HG02798 (cell line): ENCODE measurements around the gene ATP1A3.
"Not testable (repeated sequence)": the region's sequence is repeated elsewhere in the genome, so short reads cannot be mapped to it uniquely, and the experiment has no call there.

Experiments
- ATAC-seq: cut with Tn5 transposase; IDR thresholded peaks from one replicate; pipeline ENCODE4 v1.9.1; 2021; ENCODE audit warnings: mild to moderate bottlenecking; ENCODE audit not compliant: unreplicated experiment, poor library complexity

Gene ATP1A3

DNA sequence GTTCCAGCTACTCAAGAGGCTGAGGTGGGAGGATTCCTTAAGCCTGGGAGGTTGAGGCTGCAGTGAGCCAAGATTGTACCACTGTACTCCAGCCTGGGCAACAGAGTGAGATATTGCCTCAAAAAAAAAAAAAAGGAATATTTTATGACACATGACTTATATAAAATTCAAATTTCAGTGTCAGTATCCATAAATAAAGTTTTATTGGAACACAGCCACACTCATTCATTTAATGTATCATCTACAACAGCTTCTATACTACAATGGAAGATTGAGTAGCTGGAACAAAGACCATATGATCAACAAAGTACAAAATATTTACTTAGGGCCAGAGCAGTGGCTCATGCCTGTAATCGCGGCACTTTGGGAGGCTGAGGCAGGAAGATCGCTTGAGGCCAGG is 18.7 kb upstream of the ATP1A3 start:
- not testable (repeated sequence) for ATAC-seq

DNA sequence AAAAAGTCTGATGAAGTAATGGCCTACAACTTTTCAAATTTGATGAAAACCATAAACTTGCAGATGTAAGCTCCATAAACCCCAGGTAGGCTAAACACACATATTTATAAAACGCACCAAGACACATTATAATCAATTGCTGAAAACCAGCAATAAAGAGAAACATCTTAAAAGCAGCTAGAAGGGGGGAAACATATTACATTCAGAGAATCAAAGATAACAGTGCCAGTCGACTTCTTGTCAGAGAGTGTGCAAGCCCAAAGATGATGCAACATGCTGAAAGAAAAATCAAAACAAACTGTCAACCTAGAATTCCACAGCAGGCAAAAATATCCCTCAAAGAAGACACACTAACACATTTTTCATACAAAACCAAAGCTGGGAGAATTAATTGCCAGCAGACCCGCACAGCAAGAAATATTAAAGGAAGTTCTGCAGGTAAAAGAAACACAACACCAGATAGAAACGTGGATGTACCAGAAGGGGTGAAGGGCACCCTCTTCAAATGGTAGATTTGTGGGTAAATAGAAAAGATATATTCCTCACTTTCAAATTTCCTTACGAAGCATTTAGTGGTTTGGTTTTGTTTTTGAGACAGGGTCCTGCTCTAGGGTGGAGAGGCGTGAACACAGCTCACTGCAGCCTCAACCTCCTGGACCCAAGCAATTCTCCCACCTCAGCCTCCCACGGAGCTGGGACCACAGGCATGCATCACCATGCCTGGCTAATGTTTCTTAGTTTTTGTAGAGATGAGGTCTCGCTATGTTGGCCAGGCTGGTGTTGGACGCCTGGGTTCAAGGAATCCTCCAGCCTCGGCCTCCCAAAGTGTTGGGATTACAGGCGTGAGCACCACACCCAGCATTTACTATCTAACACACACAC is 16.5 kb upstream of the ATP1A3 start:
- no peak for ATAC-seq

DNA sequence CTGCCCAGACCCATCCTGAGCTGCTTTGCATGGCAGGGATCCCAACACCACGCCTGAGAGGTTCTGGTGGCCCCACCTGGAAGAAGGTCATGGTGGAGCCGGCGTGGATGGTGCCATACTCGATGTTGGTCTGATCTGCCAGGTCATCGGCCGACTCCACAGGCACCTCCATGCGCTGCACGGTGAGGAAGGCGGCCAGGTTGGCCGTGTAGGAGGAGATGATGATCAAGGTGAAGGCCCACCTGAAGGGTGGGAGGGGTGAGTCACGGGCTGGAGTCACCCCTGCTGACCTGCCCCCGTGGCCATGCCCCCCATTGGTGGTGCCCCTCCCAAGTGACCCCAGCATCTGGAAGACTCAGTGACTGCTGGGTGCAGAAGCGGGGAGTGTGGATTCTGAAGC is 12.5 kb upstream of the ATP1A3 start:
- ATAC-seq: no peak

DNA sequence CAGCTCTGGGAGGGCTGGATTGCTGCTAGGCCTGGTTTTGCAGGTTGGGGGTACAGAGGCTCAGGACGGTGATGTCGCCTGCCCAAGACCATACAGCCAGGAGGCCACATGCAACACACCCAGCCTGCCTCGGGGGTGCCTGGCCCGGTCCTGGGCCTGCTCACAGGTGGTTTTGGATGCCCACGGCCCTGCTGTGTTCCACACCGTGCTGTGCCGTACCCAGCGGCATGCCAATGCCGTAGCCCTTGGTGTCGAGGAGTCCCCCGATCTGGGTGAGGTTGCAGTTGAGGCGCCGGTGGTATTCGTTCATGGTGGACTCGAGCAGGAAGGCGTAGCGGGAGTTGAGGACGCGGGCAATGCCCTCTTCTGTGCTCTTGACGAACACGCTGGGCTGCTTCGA is 11.5 kb upstream of the ATP1A3 start:
- ATAC-seq: no peak

DNA sequence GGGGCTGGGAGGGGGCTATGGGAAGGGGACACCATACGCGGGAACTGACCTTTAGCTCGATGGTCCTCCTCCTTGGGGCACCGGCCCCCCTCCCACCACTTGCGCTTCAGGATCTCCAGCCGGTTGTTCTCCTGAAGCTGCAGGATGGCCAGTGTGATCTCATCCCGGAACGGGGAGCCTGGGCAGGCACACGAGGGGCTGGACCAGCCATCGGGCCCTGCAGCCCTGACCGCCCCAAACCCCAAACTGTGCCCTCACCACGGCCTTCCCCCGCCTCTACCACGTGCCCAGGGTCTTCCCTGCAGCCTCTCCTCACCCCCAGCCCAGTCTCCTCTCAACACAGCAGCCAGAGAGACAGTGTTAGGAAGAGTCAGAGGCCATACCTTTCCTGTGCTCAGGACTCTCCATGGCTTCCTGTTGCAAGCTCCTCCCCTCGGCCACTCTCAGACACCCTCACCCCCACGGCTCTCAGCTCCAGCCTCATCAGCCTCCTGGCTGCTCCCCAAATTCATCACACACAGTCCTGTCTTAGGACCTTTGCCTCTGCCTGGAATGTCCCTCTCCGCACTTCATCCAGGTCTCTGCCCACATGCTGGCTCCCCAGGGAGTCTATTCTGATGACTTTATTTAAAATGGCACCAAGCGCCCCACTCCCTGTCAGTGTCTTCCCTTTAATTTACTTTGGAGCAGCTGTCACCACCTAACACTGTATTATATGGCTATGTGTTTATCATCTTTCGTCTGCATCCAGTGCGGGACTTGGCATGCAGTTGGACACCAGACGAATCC is 9.7 kb upstream of the ATP1A3 start:
- ATAC-seq: no peak

DNA sequence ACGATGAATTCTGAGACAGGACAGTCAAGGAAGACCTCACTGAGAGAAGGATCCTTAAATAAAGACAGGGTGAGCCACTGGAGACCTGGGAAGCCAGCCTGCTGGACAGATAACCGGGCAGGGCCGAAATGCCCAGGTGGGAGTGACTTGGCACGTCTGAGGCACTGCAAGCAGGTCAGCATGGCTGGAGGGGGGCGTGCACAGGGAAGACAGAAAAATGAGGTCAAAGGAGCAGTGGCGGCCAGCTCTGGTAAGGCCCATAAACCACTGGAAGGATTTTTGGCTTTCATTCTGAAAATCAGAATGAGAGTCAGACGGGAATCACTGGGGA is 5.8 kb upstream of the ATP1A3 start:
- no peak for ATAC-seq

DNA sequence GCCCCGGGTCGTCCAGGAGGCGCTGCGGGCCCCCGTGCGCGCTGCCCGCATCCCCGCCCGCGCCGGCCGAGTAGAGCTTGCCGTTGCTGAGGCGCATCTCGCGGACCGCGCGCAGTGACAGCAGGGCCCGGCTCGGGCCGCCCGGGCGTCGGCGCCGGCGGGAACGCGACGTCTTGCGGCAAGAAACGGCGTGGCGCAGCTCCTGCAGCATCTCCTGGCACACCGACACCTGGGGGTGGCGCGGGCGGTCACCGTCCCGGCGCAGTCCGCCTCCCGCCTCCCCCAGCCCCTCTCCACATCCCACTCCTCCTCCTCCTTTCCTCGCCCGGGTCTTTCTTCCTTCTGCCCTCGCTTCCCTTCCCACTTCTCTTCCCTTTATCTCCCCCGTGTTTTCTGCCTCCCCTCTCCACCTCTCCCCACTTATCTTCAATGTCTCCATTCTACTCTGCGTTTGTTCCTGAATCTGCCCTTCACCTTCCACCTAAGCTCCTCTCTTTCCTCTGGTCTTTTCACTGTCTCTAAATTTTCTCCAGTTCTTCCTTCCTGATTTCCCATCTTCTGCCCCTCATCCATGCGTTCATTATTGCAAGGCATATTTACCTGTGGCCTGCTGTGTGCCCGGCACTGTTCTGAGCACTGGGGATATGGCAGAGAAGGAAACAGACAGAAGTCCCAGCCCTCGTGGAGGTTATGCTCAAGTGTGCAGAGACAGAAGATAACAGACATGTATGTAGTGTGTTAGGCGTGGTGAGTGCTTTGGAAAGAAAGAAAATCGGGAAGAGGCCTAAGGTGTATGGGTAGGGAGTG is 5.2 kb upstream of the ATP1A3 start:
- no peak for ATAC-seq

DNA sequence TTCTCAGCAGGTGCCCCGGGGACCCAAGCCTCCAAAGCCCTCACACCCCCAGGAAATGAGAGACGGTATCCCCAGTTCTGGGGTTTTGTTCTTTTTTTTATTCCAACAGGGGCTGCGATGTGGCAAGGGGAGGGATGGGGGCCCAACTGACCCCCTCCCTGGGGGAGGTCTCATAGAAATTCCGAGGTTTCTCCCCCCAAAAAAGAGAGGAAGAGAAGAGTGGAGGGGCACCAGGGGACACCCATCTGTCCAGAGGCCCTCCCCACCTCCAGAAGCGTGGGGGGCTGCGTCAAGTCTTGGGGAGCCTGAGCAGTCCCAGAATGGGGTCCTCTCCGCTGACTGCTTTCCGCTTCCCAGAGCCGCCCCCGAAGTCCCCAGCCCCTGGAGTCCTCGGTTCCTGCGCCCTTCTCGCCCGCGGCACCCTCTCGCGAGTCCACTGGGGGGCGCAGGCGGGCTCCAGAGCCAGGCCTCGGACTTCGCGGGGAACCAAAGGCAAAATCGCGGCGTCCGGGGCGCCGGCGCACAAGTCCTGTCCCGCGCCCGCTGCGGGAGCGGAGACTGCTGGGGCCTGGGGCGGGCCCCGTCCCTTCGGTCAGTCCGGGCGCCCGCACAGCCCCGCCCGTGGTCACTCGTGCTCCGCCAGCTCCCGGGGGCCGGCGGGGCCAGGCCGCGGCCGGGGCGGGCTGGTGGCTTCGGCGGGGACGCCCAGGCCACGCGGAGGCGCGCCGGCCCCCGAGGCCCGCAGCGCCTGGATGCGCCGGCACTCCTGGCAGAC is 4.4 kb upstream of the ATP1A3 start:
- ATAC-seq: no peak

DNA sequence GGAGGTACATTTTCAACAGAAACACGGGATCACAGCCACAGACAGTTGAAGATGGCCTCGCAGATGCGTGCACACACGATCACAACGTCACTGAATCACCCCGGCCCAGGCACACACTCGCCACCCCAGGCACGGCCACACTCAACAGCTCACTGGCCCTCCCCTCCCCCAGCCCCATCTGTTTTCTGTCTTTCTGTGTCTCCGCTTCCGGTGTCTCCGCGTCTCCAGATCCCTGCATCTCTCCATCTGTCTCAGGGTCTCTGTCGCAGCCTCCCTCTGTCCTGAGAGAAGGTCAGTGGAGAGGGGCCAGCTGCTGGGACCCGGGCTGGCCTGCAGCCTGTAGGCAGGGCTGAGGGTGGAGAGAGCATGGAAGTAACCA is 3.8 kb upstream of the ATP1A3 start:
- no peak for ATAC-seq

DNA sequence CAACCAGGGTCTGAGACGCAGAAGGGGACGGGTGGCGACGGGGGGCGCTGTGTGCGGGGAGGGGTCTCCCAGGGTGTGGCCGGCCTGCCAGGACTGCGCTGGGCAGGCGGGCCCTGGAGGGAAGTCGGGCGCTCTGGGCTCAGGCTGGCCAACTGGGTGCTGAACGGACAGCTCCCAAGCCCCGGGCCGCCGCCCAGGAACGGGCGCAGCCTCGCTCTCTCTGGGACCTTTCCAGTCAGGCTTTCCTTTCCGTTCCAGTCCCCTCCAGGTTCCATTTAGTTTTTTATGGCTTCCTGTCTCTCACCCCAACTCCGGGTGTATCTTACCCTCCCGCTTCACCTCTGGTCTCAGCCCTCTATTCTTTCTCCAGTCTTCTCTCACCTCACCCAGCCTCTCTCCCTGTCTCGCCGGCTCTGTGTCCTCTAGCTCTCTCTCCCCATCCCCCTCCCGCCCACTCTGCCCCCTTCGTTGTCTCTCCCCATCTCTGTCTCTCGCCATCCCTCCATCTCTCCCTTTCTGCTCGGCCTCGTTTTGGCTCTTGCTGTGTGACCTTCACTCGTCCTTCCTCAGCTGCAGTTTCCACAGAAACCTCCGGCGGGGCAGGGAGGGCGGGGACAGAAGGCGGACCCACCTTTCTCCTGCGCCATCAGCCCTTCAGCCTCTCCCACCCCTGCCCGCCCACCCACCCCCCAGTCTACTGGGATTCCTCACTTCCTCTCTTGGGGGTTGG is 3.3 kb upstream of the ATP1A3 start:
- ATAC-seq: no peak

DNA sequence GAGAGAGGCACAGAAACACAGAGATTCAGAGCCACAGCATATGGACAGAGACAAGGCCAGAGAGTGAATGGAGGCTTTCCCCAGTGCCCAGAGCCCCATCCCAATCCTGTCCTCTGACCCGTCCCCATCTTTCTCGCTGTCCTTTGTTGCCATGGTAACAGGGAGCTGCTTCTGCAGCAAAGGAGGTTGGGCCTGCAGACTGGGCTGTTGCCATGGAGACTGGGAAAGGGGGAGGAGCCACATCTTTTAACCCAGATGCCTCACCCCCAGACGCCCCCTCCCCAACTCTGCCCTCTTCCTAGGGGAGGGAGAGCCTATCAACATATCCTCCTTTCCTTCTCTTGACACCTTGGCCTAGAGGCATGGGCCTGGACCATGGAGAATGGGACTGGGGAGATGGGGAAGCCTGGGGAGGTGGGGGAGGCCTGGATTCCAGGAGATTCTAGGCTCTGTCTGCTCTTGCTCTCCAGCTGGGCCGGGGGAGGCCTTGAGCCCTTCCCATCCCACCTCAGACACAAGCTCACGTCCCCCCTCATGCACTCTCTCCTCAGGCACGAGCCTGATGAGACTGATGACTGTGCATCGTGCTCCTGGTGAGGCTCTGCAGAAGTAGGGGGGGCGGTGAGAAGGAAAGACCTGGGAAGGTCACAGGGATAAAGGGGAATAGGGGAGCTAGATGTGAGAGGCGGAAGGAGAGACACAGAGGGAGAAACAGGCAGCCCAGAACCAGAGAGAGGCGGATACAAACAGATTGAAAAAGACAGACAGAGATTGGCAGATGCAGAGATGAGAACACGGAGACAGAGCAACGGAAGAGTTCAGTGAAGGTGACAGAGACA is 2.1 kb upstream of the ATP1A3 start:
- ATAC-seq: no peak

DNA sequence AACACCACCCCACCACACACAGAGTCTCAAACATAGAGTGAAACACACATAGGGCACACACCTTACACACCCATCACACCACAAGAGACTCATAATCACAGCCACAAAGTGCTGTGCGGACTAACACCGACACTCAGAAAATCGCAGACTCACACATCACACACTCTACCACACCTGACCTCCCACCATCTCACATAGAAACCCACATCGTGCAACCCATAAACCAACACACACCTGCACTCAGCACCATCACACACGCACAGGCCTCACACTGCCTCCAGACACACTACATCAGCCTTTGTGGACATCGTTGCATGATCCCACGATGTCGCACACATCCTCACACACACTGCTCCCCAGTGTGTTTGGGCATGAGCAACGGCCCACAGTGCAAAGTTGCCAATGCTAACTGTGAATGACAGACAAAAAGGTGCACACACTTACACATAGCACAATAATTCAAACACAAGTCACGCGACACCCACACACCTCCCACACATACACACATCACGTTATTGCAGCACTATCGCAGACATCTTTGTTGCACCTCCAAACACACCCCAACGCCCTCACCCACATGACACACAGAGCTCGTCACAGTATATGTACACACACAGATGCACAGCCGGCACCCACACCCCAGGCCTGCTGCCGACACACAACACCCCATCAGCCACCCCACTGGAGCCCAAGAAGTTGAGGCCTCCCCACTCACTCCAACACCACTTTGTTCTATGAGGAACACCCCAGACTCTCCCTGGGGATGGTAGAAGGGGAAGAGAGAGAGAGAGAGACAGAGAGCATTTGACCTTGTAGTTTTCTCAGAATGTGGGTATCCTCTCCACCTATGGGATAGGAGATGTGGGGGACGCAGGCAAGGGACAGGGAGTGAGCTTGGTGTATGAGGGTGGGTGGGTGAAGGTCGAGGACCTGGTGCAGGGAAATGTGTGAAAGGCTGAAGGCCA is 1.2 kb upstream of the ATP1A3 start:
- ATAC-seq: no peak

DNA sequence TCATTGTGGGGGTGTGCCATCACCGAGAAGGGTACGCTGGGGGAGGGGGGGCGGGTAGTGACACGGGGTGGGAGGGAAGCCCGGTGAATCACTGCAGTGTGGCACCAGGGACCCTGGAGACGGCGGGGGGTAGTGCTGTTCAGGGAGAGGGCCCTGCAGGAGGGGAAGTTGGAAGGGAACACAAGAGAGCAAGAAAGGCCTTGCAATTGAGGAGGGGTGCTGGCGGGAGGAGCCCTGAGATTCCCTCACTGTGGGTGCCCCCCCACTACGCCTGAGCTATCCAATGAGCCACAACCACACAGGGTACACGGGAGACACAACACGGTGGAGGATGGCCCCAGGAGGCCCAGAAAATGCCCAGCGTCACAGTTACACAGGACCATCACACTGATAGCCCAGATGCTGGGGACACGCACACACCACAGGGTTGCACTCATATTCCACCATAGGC is 516 bp upstream of the ATP1A3 start:
- ATAC-seq: no peak

DNA sequence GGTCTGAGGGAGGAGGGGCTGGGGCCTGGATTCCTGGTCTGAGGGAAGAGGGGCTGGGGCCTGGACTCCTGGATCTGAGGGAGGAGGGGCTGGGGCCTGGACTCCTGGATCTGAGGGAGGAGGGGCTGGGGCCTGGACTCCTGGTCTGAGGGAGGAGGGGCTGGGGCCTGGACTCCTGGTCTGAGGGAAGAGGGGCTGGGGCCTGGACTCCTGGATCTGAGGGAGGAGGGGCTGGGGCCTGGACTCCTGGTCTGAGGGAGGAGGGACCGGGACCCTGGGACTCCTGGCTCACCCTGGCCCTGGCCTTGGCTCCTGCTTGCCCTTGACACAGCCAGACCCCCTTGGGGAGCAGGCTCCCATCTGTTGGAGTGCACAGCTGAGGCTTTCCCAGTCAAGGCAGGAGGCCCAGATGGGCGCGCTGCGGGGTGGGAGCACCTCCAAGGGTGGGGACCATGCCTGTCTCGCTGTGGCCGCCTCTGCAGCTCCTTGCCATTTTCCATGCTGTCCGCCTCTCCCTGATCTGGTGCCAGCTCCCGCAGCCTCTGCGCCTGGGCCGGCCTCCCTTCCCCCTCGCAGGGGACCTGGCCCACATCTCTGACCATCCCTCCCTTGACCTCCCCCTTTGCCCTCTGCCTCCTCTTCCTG is 2.0 kb downstream of the ATP1A3 start:
- ATAC-seq: not testable (repeated sequence)

DNA sequence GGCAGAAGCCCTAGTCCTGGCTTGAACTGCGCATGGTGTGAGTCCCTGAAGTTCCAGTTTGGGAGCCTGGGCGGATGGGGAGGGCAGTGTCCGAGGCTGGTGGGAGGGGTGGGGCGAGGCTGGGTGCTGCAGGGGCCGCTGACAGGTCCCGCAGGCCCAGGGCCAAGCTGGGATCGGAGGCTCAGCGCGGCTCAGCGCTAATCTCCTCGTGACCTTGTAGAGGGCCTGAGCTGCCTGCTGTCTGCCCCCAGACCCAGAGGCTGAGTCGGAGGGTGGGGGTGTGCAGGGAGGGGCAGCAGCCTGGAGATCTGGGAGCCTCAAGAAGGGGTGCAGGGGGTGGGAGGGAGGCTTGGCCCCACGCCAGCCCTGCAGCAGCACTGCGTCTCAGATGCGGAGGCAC is 3.0 kb downstream of the ATP1A3 start:
- no peak for ATAC-seq

DNA sequence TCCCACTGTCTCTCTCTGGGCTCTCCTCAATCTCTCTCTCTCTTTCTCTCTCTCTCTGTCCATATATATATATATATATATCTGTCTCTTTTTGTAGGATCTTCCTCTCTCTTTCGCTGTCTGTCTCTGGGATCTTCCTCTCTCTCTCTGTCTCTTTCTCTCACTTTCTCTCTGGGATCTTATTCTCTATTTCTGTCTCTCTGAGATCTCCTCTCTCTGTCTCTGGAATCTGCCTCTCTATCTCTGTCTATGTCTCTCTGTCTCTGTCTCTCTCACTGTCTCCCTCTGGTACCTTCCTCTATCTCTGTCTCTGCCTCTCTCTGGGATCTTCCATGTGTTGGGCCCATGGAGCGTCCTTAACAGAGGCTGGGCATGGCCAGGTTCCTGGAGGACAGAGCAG is 3.4 kb downstream of the ATP1A3 start:
- ATAC-seq: no peak

DNA sequence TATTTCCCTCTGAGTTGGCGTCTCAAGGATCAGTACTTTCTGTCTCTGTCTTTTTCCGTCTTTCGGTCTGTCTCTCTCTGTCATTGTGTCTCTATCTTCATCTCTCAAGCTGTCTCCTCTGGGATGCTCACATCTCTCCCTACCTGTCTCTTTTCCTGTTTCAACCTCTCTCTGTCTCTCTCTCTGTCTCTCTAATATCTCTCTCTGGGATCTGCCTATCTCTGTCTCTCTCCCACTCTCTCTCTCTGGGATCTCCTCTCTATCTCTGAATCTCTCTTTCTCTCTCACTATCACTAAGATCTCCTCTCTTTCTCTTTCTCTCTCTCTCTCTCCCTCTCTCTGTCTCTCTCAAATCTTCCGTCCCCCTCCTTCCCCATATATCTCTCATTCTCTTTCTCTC is 4.0 kb downstream of the ATP1A3 start:
- no peak for ATAC-seq
